Esophagus squamous epithelium (tissue), 4 donors: ENCODE measurements around the gene ANXA11.

Experiments used
- POLR2A ChIP-seq, 4 donors: fragments of 450-650 bp; IDR thresholded peaks; one replicate each; pipeline ENCODE4 v1.6.1; 2017; ENCODE audit warnings: antibody characterized with exemption in 4 of 4, mild to moderate bottlenecking in 4 of 4, moderate library complexity in 3 of 4
- TF ChIP-seq, protein P1 (sequence below), 6 experiments: fragments of 450-650 bp in 4 of 6; fragments of 200-600 bp in 2 of 6; sonication (generic) in 2 of 6; IDR thresholded peaks; one replicate each; pipeline ENCODE4 v1.5.1; 2016 to 2019; ENCODE audit warnings: antibody characterized with exemption in 6 of 6, mild to moderate bottlenecking in 4 of 6, moderate library complexity in 4 of 6

DNA sequence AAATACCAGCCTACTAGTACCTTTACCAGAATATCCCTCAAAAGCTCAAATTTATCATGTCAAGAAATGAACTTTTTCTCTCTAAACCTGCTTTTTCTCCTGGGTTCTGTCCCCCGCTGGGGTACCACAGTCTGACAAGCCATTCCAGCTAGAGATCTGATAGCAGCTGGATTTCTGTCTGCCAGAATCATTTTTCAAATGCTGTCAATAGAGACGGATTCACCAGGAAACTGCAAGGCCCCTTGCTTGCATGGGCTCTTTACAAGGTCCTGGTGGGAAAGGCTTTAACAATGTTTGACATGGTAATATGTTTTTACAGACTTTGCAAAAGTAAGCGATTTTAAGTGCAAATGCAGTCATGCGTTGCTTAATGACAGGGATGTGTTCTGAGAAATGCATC lies 4.9 kb upstream of the ANXA11 start:
- TF ChIP-seq, protein P1, sequence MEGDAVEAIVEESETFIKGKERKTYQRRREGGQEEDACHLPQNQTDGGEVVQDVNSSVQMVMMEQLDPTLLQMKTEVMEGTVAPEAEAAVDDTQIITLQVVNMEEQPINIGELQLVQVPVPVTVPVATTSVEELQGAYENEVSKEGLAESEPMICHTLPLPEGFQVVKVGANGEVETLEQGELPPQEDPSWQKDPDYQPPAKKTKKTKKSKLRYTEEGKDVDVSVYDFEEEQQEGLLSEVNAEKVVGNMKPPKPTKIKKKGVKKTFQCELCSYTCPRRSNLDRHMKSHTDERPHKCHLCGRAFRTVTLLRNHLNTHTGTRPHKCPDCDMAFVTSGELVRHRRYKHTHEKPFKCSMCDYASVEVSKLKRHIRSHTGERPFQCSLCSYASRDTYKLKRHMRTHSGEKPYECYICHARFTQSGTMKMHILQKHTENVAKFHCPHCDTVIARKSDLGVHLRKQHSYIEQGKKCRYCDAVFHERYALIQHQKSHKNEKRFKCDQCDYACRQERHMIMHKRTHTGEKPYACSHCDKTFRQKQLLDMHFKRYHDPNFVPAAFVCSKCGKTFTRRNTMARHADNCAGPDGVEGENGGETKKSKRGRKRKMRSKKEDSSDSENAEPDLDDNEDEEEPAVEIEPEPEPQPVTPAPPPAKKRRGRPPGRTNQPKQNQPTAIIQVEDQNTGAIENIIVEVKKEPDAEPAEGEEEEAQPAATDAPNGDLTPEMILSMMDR (IDR thresholded peaks at IDR 0.05): no peak
- no peak for TF ChIP-seq POLR2A (IDR thresholded peaks at IDR 0.05)
